GM21360 (cell line): ENCODE measurements around the gene ITGB6.
"Not testable (repeated sequence)": the region's sequence is repeated elsewhere in the genome, so short reads cannot be mapped to it uniquely, and the experiment has no call there.

Experiments used
- ATAC-seq: cut with Tn5 transposase; IDR thresholded peaks from one replicate; pipeline ENCODE4 v1.9.1; 2021; ENCODE audit warnings: mild to moderate bottlenecking, moderate library complexity; ENCODE audit not compliant: unreplicated experiment

Gene ITGB6

GRCh38 chr2:160142472-160142871 is 57.6 kb downstream of the ITGB6 start:
- no peak for ATAC-seq

- no peak for ATAC-seq
These were observed 58.2 kb downstream of the ITGB6 start for GRCh38 chr2:160141912-160142311.

GRCh38 chr2:160141419-160141818 is 58.7 kb downstream of the ITGB6 start:
- ATAC-seq: no peak

- ATAC-seq: no peak
These were observed 59.6 kb downstream of the ITGB6 start for GRCh38 chr2:160140471-160140870.

- no peak for ATAC-seq
These were observed 60.1 kb downstream of the ITGB6 start for GRCh38 chr2:160139991-160140390.

- ATAC-seq: no peak
These were observed 60.7 kb downstream of the ITGB6 start for GRCh38 chr2:160139350-160139749.

GRCh38 chr2:160138406-160138805 is 61.7 kb downstream of the ITGB6 start:
- no peak for ATAC-seq

GRCh38 chr2:160137464-160137863 is 62.6 kb downstream of the ITGB6 start:
- ATAC-seq: no peak

GRCh38 chr2:160132761-160133160 is 67.3 kb downstream of the ITGB6 start:
- ATAC-seq: no peak

- ATAC-seq: no peak
These were observed 73.3 kb downstream of the ITGB6 start for GRCh38 chr2:160126756-160127155.

GRCh38 chr2:160126315-160126714 is 73.8 kb downstream of the ITGB6 start:
- ATAC-seq: no peak

- ATAC-seq: no peak
These were observed 74.2 kb downstream of the ITGB6 start for GRCh38 chr2:160125828-160126227.

- no peak for ATAC-seq
These were observed 74.7 kb downstream of the ITGB6 start for GRCh38 chr2:160125366-160125765.

GRCh38 chr2:160124571-160124970 is 75.5 kb downstream of the ITGB6 start:
- ATAC-seq: no peak

- ATAC-seq: not testable (repeated sequence)
These were observed 85.4 kb downstream of the ITGB6 start for GRCh38 chr2:160114721-160115120.

GRCh38 chr2:160114020-160114419 is 86.1 kb downstream of the ITGB6 start:
- no peak for ATAC-seq

- ATAC-seq: peak; percentile 67
These were observed 87.9 kb downstream of the ITGB6 start for GRCh38 chr2:160111951-160112798.

GRCh38 chr2:160110674-160111239 is 89.3 kb downstream of the ITGB6 start:
- ATAC-seq: no peak

GRCh38 chr2:160109939-160110673 is 90.0 kb downstream of the ITGB6 start:
- peak; percentile 81 for ATAC-seq

- no peak for ATAC-seq
These were observed 90.8 kb downstream of the ITGB6 start for GRCh38 chr2:160109243-160109642.

GRCh38 chr2:160108646-160109045 is 91.4 kb downstream of the ITGB6 start:
- ATAC-seq: no peak

- no peak for ATAC-seq
These were observed 94.7 kb downstream of the ITGB6 start for GRCh38 chr2:160105366-160105765.
